ENCODE results near the gene SLC29A4.

- TF ChIP-seq, protein P1, sequence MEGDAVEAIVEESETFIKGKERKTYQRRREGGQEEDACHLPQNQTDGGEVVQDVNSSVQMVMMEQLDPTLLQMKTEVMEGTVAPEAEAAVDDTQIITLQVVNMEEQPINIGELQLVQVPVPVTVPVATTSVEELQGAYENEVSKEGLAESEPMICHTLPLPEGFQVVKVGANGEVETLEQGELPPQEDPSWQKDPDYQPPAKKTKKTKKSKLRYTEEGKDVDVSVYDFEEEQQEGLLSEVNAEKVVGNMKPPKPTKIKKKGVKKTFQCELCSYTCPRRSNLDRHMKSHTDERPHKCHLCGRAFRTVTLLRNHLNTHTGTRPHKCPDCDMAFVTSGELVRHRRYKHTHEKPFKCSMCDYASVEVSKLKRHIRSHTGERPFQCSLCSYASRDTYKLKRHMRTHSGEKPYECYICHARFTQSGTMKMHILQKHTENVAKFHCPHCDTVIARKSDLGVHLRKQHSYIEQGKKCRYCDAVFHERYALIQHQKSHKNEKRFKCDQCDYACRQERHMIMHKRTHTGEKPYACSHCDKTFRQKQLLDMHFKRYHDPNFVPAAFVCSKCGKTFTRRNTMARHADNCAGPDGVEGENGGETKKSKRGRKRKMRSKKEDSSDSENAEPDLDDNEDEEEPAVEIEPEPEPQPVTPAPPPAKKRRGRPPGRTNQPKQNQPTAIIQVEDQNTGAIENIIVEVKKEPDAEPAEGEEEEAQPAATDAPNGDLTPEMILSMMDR (IDR thresholded peaks at IDR 0.05), result no peak
- TF ChIP-seq POLR2A (IDR thresholded peaks at IDR 0.05), result no peak
- TF ChIP-seq EP300 (IDR thresholded peaks at IDR 0.05), result no peak
- no peak for TF ChIP-seq POLR2AphosphoS5 (IDR thresholded peaks at IDR 0.05)
Measured at GRCh38 chr7:5265320-5266190, 17.2 kb upstream of the SLC29A4 start.

All from suprapubic skin (tissue), 4 donors.